Nasal cavity respiratory epithelium epithelial cell of viscerocranial mucosa (primary cell): Measurements from ENCODE around the gene VGLL1. TPM values are rescaled to one million over a fixed set of nuclear protein-coding genes. Genes with fewer than 3 reads are reported as not detected.

Experiments used
- total RNA-seq: library from RNA; depleted of rRNA; stranded (reverse); fragments of >200 nt; gene quantifications from 2 replicates; pipeline ENCODE4 v1.2.3, GENCODE V29; 2014

VGLL1 gene
- total RNA-seq = 1.7 and 2.2 TPM in 2 replicates

GRCh38 chrX:136531951-136532350 lies at the start of gene VGLL1:
TSS of gene VGLL1 (plus strand) at chrX:136532215. CDS start at chrX:136536021, 3,806 bp downstream.

GRCh38 chrX:136487647-136488046 lies 44.4 kb upstream of the VGLL1 start, which contains the start of gene BRS3:
TSS of gene BRS3 (plus strand) at chrX:136487947. CDS start at chrX:136488115, 168 bp downstream.

GRCh38 chrX:136497556-136498052 lies 34.4 kb upstream of the VGLL1 start, which contains the start of gene HTATSF1:
TSS of gene HTATSF1 (plus strand) at chrX:136497592. CDS start at chrX:136497685, 93 bp downstream.

Other genes with a start within 250 kb of the VGLL1 start
- not detected in 2 replicates for gene ADGRG4, start 231.3 kb upstream of the VGLL1 start, total RNA-seq
- not detected in 2 replicates for gene BRS3, start 44.3 kb upstream of the VGLL1 start, total RNA-seq
- gene HTATSF1, start 34.6 kb upstream of the VGLL1 start, total RNA-seq = 48.9 and 53.0 TPM in 2 replicates
- not detected in 2 replicates for gene CD40LG, start 115.9 kb downstream of the VGLL1 start, total RNA-seq
- gene ARHGEF6, start 248.7 kb downstream of the VGLL1 start, total RNA-seq = 0.34 and 2.8 TPM in 2 replicates